GM19238 (cell line): ENCODE results near the gene LPIN1.

Experiments
- DNase-seq: peaks from one replicate; pipeline ENCODE4 v3.0.0; 2011; ENCODE audit warnings: low spot score; ENCODE audit not compliant: insufficient read length

LPIN1 gene

GRCh38 chr2:11746376-11746806 lies at the start of gene LPIN1:
LPIN1 (plus strand) TSS chr2:11746632; CDS start chr2:11765542, 18,910 bp downstream.
- DNase-seq: peak; percentile 62

GRCh38 chr2:11696736-11697102 lies 49.7 kb upstream of the LPIN1 start:
- no peak for DNase-seq

DNA sequence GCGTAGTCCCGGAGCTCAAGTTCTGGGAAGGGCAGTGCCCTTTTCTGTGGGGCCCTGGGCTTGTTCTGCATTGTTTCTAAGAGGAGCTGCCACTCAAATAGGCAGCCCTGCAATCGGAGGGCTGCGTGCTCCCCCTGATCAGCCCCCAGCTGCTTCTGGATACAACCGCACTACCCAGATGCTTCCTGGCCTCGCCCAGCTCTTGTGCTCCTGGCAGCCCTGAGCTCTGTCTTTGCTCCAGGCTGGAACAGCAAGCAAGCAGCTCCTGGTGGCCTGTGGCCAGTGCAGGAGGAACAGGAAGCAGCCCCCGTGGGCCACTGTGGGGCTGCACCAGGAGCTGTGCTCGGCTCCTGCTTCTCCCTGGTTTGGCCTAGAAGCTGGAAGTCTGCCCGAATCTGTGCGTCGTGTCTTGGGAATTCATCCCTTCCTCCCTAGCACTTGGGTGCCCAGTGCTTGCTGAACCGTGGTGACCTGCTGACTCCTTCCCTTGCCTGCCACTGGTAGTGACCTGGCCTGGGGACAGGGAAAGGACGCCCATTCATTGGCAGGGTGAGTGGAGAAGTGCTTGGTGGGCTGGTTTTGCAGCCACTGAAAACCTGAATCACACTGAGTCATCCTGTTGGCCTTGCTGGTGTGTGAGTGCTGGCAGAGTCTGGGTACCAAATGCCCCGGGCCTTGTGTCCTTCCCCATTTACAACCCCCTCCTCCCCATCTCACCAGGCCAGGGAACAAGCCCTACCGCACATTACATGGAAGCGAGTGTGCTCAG lies 49.1 kb upstream of the LPIN1 start:
- DNase-seq: no peak

- no peak for DNase-seq
Measured at GRCh38 chr2:11698009-11698922, 48.2 kb upstream of the LPIN1 start.

DNA sequence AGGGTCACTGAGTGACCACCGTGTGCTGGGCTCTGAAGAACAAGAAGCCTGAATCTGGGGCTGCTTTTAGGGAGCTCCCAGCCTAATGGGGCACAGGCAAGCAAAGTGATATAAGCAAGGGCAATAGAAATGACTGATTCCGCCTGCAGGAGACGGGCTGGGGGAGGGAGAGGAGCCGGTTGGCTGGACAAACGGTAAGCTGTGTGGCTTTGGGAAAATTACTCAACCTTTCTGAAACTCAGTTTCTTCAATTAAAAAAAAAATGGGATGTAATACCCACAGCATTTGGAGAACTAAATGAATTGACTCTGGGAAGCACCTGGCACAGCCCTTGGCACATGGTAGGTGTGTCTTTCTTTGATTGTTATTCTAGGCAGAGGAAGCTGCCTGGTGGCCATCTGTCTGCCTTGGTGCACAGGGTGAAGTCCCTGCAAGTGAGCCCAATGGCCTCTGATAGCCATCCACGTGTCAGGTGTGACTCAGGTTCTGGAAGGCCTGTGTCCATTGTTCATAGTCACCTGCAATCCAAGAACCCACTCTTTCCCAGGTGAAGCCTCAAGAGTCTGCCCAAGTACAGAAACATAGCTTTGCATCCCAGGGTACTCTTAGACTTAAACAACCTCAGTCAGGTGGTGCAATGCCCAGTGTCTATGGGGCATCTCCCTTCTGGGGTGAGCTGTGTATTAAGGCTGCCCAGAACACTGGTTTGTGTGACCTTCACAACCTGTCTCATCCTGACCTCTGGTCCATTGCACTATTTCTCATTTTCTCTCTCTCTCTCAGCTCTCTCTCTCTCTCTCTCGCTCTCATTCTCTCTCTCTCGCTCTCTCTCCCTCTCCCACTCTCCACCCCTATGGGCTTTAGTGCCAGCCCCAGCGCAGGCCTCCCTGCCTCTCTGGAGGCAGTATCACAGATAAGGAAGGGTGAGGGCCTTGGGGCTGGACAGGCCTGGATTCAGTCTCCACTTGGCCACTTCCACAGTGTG lies 46.5 kb upstream of the LPIN1 start:
- DNase-seq: no peak

DNA sequence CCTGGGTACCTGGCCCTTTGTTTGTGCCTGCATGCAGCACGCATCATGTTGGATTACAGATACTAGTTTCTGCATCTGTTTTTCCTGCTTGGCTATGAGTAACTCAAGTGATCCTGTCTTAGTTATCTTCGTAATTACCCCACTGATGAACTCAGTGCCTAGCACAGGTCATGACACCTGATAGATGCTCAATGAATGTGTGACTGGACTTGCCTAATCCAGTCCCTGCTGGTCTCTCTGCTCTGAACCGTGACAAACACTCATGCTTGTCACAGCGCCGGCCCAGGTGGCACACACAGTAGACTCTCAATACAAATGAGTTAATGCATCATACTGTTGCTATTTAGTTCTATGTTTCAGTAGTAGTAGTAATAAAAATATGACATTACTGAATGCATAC lies 45.2 kb upstream of the LPIN1 start:
- DNase-seq: no peak

DNA sequence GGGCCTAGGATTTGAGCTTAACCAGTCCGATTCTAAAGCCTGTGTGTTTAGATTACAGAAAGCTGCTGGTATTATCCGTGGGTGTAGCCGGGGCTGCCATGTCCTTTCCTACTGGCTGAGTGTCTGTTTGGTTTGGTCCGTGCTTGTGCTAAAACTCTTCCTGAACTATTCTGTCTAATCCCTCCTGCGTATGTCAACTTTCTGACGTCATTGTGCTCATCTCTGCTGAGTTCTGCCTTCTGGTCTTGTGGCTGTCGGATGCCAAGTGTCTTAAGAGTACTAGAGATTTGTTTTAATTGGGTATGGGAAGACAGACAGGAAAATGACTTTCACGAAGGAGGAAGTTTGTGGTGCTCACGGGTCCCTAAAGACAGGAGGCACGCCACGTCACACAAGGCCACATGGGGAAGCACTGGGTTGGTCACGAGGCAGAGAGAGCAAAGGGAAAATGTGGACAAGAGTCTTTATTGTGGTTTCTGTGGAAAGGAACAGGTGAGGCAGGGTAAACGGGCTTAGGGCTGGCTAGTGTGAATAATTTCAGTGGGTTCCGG lies 44.6 kb upstream of the LPIN1 start:
- no peak for DNase-seq

DNA sequence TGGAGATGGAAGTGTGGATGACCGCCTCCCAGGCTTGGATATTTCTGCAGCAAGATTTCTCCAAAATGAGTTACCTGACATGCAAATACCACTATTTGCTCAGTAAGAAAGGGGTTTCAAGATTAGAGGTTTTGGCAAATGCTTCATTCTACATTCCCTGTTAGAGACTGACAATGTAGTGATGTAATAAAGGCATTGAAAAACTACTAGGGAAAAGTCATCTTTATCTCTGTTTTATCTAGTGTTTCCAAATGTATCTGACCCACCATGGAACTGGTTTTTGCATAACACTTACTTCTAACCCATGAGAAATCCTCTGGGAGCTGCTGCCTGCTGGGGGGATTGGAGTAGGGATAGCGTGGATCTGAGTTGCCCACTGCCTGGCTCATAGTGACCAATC lies 43.5 kb upstream of the LPIN1 start:
- DNase-seq: no peak

DNA sequence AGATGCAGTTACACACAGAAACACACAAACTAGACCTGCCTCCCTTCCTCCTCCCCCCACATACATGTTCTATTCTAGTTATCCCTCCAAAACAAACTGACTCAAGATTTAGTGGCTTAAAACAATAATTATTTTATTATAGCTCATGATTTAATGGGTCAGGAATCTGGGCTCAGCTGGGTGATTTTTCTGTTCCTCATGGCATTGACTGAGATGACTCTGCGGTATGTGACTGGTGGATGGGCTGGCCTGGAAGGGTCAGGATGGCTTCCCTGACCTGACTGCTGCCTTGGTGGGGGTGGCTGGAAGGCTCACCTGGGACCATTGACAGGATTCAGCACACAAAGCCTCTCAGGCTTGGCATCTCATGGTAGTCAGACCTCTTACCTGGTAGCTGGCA lies 42.7 kb upstream of the LPIN1 start:
- no peak for DNase-seq

DNA sequence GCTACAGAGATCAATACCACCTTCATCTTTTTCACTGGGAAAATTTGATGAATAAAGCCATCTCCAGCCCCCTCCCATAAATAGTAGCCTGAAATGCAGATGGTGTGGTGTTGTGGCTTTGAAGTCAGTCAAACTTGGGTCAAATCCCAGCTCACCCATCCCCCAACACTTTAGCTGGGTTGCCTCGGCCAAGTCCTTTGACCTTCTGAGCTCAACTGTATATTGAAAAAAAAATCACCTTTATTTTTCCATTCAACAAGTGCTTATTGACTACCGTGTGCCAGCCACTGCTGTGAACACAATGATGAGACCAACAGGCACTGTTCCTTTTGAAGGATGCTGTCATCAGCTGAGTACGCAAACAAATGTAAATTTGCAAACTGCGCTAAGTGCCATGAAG lies 41.4 kb upstream of the LPIN1 start:
- no peak for DNase-seq

DNA sequence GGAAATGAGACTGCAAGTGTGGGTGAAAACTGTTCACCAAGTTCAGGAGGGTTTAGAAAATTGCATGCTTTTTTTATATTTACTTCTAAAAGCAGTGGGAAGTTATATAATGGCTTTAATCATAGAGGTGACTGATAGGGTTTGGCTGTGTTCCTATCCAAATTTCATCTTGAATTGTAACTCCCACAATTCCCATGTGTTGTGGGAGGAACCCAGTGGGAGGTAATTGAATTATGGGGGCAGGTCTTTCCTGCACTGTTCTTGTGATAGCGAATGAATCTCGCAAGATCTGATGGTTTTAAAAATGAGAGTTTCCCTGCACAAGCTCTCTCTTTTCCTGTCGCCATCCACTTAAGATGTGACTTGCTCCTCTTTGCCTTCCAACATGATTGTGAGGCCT lies 40.7 kb upstream of the LPIN1 start:
- DNase-seq: no peak

- DNase-seq: no peak
Measured at GRCh38 chr2:11708106-11708505, 38.3 kb upstream of the LPIN1 start.

DNA sequence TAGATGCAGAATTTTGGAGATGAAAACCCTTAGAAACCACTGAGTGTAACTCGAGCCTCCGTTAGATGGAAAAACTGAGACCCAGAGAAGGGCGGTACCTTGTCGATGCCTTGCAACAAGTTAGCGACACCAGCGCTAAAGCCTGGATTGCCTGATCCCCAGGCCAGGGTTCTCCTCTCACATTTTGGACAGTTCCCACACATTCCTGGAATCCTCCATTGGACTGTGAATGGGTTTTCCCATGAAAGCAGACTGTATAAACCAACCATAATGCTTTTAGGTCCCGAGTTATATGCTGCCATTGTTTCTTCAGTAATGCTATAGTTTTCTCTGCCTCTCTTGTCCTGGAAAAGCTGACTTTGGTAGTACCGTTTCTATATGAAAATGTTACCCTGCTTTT lies 37.1 kb upstream of the LPIN1 start:
- no peak for DNase-seq

DNA sequence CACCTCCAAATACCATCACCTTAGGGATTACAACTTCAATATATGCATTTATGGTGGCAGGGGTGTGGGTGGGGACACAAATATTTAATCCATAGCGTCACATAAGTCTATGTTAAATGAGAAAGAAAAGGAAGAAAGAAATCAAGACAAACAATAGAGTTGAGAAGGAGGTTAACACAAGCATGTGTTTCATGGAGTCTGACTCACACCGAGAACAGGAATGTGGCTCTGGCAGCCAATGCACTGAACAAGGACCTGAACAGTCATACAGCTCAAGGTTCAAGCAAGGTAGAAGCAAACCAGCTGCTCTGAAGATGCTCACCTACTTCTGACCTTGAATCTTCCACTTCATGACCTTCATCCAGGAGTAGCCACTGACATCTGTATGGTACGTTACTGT lies 36.2 kb upstream of the LPIN1 start:
- no peak for DNase-seq

- no peak for DNase-seq
Measured at GRCh38 chr2:11710632-11711353, 35.6 kb upstream of the LPIN1 start.

DNA sequence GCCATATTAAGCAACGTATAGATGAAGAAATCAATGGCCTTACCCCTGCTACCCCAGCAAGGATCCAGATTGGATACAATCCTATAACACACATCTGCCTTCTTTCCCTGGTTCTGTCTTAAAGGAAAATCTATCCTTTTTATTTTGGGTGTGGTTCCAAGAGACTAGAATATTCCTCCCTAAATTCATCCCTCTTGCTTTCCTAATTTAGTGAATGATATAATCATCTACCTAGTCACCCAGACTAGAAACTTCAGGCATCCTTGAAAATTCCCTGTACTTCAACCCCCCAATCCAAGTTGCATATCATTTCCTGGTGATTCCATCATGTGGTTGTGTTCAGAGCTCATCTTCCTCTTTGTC lies 35.1 kb upstream of the LPIN1 start:
- no peak for DNase-seq

GRCh38 chr2:11711751-11712150 lies 34.7 kb upstream of the LPIN1 start:
- no peak for DNase-seq

GRCh38 chr2:11712866-11713265 lies 33.6 kb upstream of the LPIN1 start:
- no peak for DNase-seq

GRCh38 chr2:11713815-11714214 lies 32.6 kb upstream of the LPIN1 start:
- no peak for DNase-seq

- no peak for DNase-seq
Measured at GRCh38 chr2:11715987-11716652, 30.3 kb upstream of the LPIN1 start.
